ENCODE measurements around the gene SH3RF1.

The SH3RF1 gene

DNA sequence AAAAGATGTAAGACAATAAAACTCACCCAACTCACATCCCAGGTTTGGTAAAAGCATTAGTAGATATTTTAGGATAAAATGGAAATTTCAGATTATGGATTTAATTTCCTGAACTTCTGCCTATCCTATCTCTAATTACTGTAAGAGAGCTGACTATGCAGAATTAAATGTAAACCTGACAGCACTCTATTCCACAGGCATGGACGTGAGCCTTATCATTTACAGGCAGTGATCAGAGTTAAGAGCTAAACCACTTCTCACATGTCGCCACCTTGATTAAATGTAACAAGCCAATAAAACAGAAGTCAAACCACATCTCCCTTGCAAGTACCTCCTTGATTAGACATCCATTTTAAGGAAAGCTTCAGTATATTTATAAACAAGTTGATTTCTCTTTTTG lies 163.2 kb downstream of the SH3RF1 start:
- Mint-ChIP-seq H3K4me3 (no peak overlapping the region), H3K36me3 (ENCODE audit: insufficient read depth) (no peaks in the 10 kb centered on the region), H3K27ac (no peak overlapping the region), H3K27me3 (peaks cover 7 to 23% of the 10 kb centered on the region in 2 donors), H3K9me3 (no peaks in the 10 kb centered on the region), H3K4me1 (ENCODE audit: low read depth in 2 of 2) (no peaks in the 10 kb centered on the region)
- ATAC-seq (replicated peaks) (no peak), DNase-seq (no peak)

DNA sequence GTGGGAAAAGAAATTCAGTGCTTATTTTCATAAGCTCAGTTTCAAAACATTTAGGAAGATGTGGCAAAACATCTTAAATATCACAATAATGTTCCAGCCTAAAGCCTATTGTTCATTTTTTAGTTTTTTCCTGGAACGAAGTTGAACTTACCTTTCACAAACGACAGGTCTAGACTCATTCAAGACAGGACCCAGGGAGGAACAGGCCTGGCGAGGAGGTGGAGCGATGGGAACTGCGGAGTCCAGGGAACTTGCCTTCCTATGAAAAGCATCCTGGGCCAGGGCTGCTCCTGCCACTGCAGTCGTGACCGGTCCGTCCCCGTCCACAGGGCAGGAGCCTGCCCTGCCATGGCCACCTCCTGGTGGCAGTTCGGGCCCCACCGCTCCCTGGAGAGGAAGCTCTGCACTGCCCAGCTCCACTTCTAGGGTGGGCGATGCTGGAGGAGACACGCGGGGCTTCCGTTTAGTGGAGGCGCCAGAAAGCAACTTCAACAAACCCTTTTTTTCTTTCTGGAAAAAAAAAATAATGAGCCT lies 164.0 kb downstream of the SH3RF1 start:
- Mint-ChIP-seq H3K4me1 (ENCODE audit: low read depth in 2 of 2) (no peaks in the 10 kb centered on the region), H3K36me3 (ENCODE audit: insufficient read depth) (no peaks in the 10 kb centered on the region), H3K4me3 (no peak overlapping the region), H3K27ac (no peak overlapping the region), H3K27me3 (peaks cover 7 to 23% of the 10 kb centered on the region in 2 donors), H3K9me3 (no peaks in the 10 kb centered on the region)
- no peak for DNase-seq
- no peak for ATAC-seq (replicated peaks)

DNA sequence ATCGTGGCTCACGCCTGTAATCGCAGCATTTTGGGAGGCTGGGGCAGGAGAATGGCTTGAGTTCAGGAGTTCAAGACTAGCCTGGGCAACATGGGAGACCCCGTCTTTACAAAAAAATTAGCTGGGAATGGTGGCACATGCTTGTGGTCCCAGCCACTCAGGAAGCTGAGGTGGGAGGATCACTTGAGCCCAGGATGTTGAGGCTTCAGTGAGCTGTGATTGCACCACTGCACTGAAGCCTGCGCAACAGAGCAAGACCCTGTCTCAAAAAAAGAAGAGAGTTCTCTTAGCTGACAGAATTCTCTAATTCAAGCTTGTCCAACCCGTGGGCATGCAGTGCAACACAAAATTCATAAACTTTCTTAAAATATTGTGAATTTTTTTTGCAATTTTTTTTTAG lies 165.1 kb downstream of the SH3RF1 start:
- Mint-ChIP-seq H3K27ac (no peak overlapping the region), H3K27me3 (peaks cover 7 to 23% of the 10 kb centered on the region in 2 donors), H3K36me3 (ENCODE audit: insufficient read depth) (no peaks in the 10 kb centered on the region), H3K4me3 (no peak overlapping the region), H3K4me1 (ENCODE audit: low read depth in 2 of 2) (no peaks in the 10 kb centered on the region), H3K9me3 (no peaks in the 10 kb centered on the region)
- DNase-seq (no peak), ATAC-seq (replicated peaks) (no peak)

DNA sequence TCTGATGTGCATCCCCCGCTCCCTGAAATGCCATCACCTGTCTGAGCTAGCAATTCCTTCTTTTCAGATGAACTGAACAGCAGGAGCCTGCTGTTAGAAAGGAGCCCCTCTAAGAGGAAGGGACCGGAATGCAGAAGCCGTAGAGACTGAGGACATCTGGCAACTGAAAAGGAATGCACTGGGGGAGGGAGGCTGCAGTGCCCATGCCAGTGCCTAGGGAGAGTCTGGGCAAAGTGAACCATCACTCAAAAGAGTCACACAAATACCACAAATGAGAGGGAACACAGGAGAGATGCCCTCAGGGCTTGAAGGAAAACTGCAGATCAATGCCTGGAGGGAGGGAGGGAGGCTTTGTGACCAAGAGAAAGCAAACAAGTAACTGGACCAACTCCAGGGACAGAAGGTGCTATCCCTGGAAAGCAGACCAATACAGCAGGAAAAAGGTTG lies 166.8 kb downstream of the SH3RF1 start:
- Mint-ChIP-seq H3K27me3 (peaks cover 7 to 23% of the 10 kb centered on the region in 2 donors), H3K4me1 (ENCODE audit: low read depth in 2 of 2) (no peaks in the 10 kb centered on the region), H3K27ac (no peak overlapping the region), H3K36me3 (ENCODE audit: insufficient read depth) (no peaks in the 10 kb centered on the region), H3K4me3 (no peak overlapping the region), H3K9me3 (no peaks in the 10 kb centered on the region)
- DNase-seq: no peak
- ATAC-seq (replicated peaks): no peak

- H3K4me1 Mint-ChIP-seq (ENCODE audit: low read depth in 2 of 2): no peaks in the 10 kb centered on the region
- DNase-seq (no peak), ATAC-seq (replicated peaks) (no peak)
- no peaks in the 10 kb centered on the region for H3K36me3 Mint-ChIP-seq (ENCODE audit: insufficient read depth)
- H3K9me3 Mint-ChIP-seq: no peaks in the 10 kb centered on the region
- H3K4me3 Mint-ChIP-seq: no peak overlapping the region
- H3K27ac Mint-ChIP-seq: no peak overlapping the region
- H3K27me3 Mint-ChIP-seq: peaks cover 11% of the 10 kb centered on the region in 2 donors
Observed at GRCh38 chr4:169102026-169102425, 168.7 kb downstream of the SH3RF1 start.

GRCh38 chr4:169100670-169101101 lies 170.1 kb downstream of the SH3RF1 start:
- ATAC-seq (replicated peaks): no peak
- no peak overlapping the region for H3K27ac Mint-ChIP-seq

DNA sequence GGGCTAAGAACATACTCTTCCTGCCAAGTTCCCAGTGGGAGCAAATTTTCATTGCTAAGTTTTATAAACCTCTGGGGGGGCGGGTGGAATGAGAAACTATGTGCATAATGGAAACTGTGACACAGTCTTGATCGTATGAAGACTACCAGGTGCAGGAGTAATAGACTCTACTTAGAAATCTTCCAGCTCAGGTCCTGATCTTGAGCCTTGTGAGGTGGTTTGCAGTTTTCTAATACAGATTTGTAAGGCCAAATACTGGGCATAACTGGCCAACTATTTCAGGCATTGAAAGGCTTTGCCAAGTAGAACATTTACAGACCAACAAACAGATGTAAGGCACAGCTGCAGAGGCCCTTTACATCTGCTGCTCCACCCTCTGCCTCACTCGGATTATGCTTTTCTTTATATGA lies 171.0 kb downstream of the SH3RF1 start:
- Mint-ChIP-seq H3K4me3 (no peak overlapping the region), H3K27me3 (peaks cover 18 to 21% of the 10 kb centered on the region in 2 donors), H3K27ac (no peak overlapping the region), H3K4me1 (ENCODE audit: low read depth in 2 of 2) (no peaks in the 10 kb centered on the region), H3K36me3 (ENCODE audit: insufficient read depth) (no peaks in the 10 kb centered on the region), H3K9me3 (no peaks in the 10 kb centered on the region)
- DNase-seq: no peak
- no peak for ATAC-seq (replicated peaks)

More at GRCh38 chr4:169100670-169101101, 170.1 kb downstream of the SH3RF1 start:
- no peak overlapping the region for H3K4me3 Mint-ChIP-seq
- H3K9me3 Mint-ChIP-seq: no peaks in the 10 kb centered on the region
- no peak for DNase-seq
- H3K4me1 Mint-ChIP-seq (ENCODE audit: low read depth in 2 of 2): no peaks in the 10 kb centered on the region
- peaks cover 18 to 21% of the 10 kb centered on the region in 2 donors for H3K27me3 Mint-ChIP-seq
- no peaks in the 10 kb centered on the region for H3K36me3 Mint-ChIP-seq (ENCODE audit: insufficient read depth)

DNA sequence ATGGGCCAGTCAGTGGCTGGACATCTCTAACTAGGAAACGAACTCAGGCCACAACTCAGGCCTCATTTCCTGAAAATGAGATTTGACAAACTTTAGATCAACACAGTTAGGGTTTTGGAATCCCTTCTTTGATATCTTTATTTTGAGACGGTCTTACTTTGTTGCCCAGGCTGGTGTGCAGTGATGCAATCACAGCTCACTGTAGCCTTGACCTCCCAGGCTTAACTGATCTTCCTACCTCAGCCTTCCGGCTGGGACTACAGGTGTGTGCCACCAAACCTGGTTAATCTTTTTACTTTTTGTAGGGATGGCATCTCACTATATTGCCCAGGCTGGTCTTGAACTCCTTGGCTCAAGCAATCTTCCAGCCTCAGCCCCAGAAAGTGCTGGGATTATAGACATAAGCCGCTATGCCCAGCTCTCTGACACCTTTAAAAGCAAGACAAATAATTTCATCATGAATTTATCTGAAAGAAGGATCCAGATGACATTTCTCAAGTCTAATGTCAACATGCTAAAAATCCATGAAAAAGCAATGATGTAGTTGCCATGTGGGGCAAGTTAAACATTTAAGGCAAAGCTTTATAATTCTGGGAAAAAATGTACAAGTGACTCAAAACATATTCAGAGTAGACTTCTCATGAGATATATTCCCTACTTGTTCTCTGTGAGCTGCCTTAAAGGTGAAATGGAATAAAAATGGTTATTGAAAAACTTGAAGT lies 171.6 kb downstream of the SH3RF1 start:
- Mint-ChIP-seq H3K27me3 (peaks cover 16 to 17% of the 10 kb centered on the region in 2 donors), H3K4me1 (ENCODE audit: low read depth in 2 of 2) (no peaks in the 10 kb centered on the region), H3K9me3 (no peaks in the 10 kb centered on the region), H3K36me3 (ENCODE audit: insufficient read depth) (no peaks in the 10 kb centered on the region), H3K27ac (no peak overlapping the region), H3K4me3 (no peak overlapping the region)
- ATAC-seq (replicated peaks): no peak
- no peak for DNase-seq

DNA sequence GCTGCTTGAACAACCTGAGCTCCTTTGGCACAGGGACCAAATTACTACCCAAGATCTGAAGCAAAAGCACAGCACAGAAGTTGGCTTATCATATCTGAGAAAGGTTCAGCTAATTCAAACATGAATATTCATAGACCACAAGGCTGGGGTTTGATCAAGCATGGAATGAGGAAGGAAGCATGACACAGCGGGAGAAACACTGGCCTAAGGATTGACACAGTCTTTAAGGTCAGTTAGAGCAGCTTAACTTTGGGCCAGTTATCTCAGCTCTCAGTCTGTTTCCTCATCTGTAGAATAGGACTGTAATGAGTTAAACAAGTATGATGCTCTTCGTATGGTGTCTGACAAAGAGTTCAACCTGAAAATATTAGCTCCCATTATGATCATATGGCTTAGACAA lies 172.2 kb downstream of the SH3RF1 start:
- H3K4me3 Mint-ChIP-seq: no peak overlapping the region
- H3K27me3 Mint-ChIP-seq: peaks cover 11% of the 10 kb centered on the region in 2 donors
- no peaks in the 10 kb centered on the region for H3K9me3 Mint-ChIP-seq
- H3K36me3 Mint-ChIP-seq (ENCODE audit: insufficient read depth): no peaks in the 10 kb centered on the region
- ATAC-seq (replicated peaks) (no peak), DNase-seq (no peak)
- no peak overlapping the region for H3K27ac Mint-ChIP-seq
- no peaks in the 10 kb centered on the region for H3K4me1 Mint-ChIP-seq (ENCODE audit: low read depth in 2 of 2)

DNA sequence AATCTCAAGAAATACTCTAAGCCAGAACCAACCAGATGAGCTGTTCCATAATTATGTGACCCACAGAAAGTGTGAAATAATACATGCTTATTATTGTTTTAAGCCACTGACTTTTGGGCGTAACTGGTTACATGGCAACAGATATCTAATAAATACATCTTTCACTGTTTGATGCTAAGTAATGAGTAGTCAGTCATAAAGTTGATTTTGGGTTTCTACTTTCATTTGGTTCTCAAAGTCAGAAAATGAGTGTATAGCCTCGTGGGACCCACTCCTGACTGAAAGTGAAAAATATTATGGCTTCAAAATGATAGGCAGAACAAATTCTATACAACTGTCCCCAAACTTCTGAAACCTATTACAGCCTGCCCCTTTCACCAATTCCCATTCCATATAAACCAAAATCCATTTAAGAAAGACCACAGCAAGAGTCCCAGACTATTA lies 172.7 kb downstream of the SH3RF1 start:
- Mint-ChIP-seq H3K27ac (no peak overlapping the region), H3K9me3 (no peaks in the 10 kb centered on the region), H3K4me3 (no peak overlapping the region), H3K36me3 (ENCODE audit: insufficient read depth) (no peaks in the 10 kb centered on the region), H3K4me1 (ENCODE audit: low read depth in 2 of 2) (no peaks in the 10 kb centered on the region), H3K27me3 (peaks cover 11% of the 10 kb centered on the region in 2 donors)
- DNase-seq: no peak
- ATAC-seq (replicated peaks): no peak

- H3K27ac Mint-ChIP-seq: no peak overlapping the region
- H3K4me3 Mint-ChIP-seq: no peak overlapping the region
- peaks cover 11% of the 10 kb centered on the region in 2 donors for H3K27me3 Mint-ChIP-seq
- H3K4me1 Mint-ChIP-seq (ENCODE audit: low read depth in 2 of 2): no peaks in the 10 kb centered on the region
- ATAC-seq (replicated peaks): no peak
- H3K9me3 Mint-ChIP-seq: no peaks in the 10 kb centered on the region
- no peaks in the 10 kb centered on the region for H3K36me3 Mint-ChIP-seq (ENCODE audit: insufficient read depth)
- DNase-seq: no peak
Observed at GRCh38 chr4:169096221-169096620, 174.5 kb downstream of the SH3RF1 start.

GRCh38 chr4:169094656-169095231 lies 176.0 kb downstream of the SH3RF1 start:
- ATAC-seq (replicated peaks): no peak

GRCh38 chr4:169092889-169093522 lies 177.8 kb downstream of the SH3RF1 start:
- Mint-ChIP-seq H3K27me3 (peaks cover 11% of the 10 kb centered on the region in 2 donors), H3K36me3 (ENCODE audit: insufficient read depth) (no peaks in the 10 kb centered on the region), H3K4me1 (ENCODE audit: low read depth in 2 of 2) (no peaks in the 10 kb centered on the region), H3K4me3 (no peak overlapping the region), H3K9me3 (peaks cover 3 to 6% of the 10 kb centered on the region in 2 donors), H3K27ac (no peak overlapping the region)
- ATAC-seq (replicated peaks) (no peak), DNase-seq (no peak)

More at GRCh38 chr4:169094656-169095231, 176.0 kb downstream of the SH3RF1 start:
- Mint-ChIP-seq H3K4me1 (ENCODE audit: low read depth in 2 of 2) (no peaks in the 10 kb centered on the region), H3K27me3 (peaks cover 11% of the 10 kb centered on the region in 2 donors), H3K36me3 (ENCODE audit: insufficient read depth) (no peaks in the 10 kb centered on the region), H3K4me3 (no peak overlapping the region), H3K27ac (no peak overlapping the region), H3K9me3 (peaks cover 3 to 6% of the 10 kb centered on the region in 2 donors)
- DNase-seq: no peak
